GM19023 (cell line): ENCODE results near the gene AVPR1B.
"Not testable (repeated sequence)": the region's sequence is repeated elsewhere in the genome, so short reads cannot be mapped to it uniquely, and the experiment has no call there.

Experiments
- ATAC-seq: cut with Tn5 transposase; IDR thresholded peaks from one replicate; pipeline ENCODE4 v1.9.1; 2021; ENCODE audit warnings: mild to moderate bottlenecking, moderate library complexity; ENCODE audit not compliant: unreplicated experiment

Gene AVPR1B

DNA sequence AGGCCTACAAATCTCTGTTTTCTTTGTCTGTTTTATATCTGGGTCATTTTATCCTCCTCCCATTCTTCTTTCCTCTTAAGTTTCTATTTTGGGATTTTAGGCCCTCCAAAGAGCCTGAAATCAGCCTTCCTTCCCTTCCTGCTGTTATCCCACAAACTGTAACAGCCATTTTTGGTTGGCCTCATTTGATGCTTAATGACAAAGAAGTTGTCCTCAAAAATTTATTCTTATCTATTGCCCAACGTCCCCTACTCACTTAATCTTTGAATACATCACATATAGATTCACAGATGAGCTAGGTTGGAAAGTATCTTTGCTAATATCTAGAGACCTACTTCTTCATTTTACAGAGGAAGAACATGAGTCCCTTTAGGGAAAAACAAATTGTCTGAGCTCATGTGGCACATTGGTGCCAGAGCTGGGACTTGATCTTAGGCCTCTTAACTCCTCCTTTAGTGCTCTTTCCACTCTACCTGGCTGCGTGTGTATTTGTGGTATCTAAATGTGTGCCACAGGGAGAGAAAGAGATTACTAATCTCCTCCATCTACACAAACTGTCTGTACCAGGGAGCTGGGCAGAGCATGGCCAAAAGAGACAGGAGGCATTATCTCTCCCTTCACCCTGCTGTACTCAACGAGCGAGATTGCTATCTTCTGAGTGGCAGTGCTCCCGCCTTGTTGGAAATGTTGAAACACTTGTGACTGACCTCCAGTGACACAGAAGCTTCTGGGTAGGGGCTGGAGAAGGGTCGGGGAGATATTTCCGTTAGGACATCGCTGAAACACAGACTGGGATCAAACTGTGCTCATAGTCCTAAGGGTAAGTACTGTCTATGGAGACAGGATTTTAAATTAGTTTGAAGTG, 34.1 kb downstream of the AVPR1B start:
- no peak for ATAC-seq

GRCh38 chr1:206081856-206082255, 35.3 kb downstream of the AVPR1B start:
- no peak for ATAC-seq

DNA sequence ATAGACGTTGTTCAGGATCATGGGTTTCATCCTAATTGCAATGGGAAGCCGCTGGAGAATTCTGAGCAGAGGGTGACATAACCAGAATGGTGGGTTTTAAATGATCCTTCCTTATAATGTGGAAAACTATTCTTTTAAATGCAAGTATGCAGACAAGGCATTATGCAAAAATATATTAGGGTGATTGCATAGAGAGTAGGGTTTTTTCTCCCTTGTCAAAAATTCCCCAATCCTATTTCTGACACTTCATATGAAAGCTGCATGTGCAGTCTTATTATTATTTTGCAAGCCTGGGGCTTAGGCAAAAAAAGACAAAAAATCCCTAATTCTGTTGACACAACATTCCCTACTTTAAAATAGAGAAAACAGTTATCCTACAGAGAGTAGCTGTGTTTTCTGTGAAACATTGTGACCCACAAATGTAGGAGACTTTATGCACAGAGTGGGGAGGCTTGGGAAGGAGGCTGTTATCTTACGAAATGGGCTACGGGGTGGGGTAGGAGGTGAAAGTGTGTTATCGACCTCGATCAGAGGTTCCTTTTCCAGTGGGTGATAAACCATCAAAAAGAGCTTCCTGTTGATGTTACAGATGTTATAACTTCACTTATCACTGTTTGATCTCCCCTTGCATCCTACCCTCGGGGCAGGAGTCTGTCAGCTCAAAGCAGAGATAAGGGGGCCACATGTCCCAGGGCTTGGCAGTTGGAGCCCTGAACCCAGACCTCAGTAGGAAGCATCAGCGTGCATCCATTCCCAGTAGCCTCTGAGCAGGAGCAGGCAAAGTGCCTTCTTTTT, 37.0 kb downstream of the AVPR1B start:
- ATAC-seq = no peak

- no peak for ATAC-seq
These were observed 38.1 kb downstream of the AVPR1B start for GRCh38 chr1:206079135-206079534.

- no peak for ATAC-seq
These were observed 41.1 kb downstream of the AVPR1B start for GRCh38 chr1:206075786-206076755.

GRCh38 chr1:206074839-206075238, 42.3 kb downstream of the AVPR1B start:
- no peak for ATAC-seq

- ATAC-seq = no peak
These were observed 46.4 kb downstream of the AVPR1B start for GRCh38 chr1:206070627-206071304.

DNA sequence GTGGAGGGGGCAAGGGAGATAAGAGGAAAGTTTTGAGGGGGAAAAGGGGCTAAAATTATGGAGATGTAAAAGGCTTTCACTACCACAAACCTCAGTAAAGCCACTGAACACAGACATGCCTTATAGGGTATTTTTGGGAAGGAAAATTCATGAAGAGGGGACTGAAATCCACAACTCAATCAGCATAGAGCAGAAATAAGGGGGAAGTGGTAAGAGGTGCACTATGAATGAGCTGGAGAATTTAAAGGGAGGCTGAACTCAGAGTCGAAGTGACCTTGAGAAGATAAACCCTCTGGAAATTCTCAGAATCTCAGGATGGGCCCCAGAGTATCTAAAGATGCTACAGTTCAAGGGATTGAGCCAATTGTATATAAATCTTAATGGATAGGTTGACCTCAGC, 48.9 kb downstream of the AVPR1B start:
- ATAC-seq = no peak

DNA sequence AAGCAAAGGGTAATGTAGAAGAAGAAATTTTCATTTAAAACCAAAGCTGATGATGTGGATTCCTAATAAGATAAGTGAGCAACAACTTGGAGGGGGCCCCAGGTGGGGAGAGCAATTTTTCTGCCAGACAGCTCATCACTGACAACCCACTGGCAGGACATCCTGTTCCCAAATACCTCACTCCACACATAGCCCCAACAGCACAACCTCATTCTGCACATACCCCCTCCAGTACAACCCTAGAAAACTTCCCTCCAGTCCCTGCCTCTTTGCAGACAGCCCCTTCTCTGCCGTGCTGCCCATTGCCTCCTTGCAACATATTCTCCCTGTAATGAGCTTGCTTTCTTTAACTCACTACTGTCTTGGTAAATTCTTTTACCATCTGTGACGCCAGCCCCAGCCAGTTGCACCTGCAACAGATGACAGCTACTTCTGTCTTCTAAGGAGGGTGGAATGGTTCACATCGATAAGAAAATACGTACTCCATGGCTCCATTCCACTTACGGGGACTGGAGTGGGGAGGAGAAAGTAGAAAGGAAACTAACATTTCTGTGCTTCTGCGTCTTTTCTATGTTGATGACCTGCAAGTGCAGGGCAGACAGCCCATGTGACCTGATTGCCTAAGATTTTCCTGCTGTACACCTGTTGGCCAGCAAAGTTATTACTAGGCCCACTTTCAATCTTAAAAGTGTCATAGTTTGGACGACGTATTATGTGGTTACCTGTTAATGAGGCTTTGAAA, 49.5 kb downstream of the AVPR1B start:
- no peak for ATAC-seq

- peak; percentile 77 for ATAC-seq
These were observed 50.6 kb downstream of the AVPR1B start for GRCh38 chr1:206066479-206067171.

- ATAC-seq = no peak
These were observed 51.5 kb downstream of the AVPR1B start for GRCh38 chr1:206065547-206066145.

GRCh38 chr1:206064501-206064900, 52.7 kb downstream of the AVPR1B start:
- ATAC-seq = not testable (repeated sequence)

GRCh38 chr1:206064001-206064400, 53.2 kb downstream of the AVPR1B start:
- ATAC-seq = not testable (repeated sequence)

- no peak for ATAC-seq
These were observed 54.7 kb downstream of the AVPR1B start for GRCh38 chr1:206062464-206062863.

DNA sequence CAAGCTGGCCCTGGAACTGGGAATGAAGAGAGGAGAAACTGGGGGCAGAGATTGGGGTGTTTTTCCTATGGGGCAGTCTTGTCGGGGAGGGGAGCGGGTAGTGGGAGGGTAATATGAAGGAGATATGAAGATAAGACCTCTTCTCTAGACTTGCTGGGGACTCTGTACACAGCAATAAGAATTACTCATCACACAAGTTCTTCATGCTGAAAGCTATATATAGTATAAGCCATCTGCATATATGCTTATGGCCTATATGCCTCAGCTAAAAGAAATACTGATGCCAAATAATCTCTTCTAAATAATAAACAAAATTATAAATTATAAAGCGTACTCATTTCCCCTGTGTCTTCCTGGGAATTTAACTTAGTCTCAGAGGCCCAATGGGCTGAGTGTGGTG, 56.3 kb downstream of the AVPR1B start:
- no peak for ATAC-seq
